Dedifferentiated amniotic fluid mesenchymal stem cell (primary cell): ENCODE data around the gene TSHZ2.

ENCODE experiments used
- DNase-seq: peaks from one replicate; pipeline ENCODE4 v3.0.0-alpha.2; 2016; ENCODE audit errors: extremely low spot score

Gene TSHZ2

GRCh38 chr20:53165452-53165851 is 193.3 kb downstream of the TSHZ2 start:
- DNase-seq, result no peak

GRCh38 chr20:53168491-53168890 is 196.3 kb downstream of the TSHZ2 start:
- no peak for DNase-seq

DNA sequence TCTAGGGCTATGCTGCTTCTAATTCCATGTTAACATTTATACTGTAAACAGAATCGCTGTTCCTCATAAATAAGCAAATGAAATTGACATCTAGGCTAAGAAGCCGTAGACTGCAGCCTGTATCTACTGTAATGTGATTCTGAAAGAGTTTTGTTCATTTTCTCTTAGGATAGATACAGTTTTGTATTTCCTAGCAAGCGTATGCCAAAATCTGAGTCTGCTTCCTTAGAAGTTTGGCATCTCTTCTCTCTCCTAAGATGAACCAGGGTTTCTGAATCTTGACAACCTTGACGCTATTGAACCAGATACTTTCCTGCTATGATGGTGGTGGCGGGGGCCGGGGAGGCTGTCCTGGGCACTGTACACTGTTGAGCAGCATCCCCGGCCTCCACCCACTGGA is 198.0 kb downstream of the TSHZ2 start:
- no peak for DNase-seq

GRCh38 chr20:53171065-53171464 is 198.9 kb downstream of the TSHZ2 start:
- DNase-seq, result no peak

- DNase-seq, result no peak
These were observed 202.3 kb downstream of the TSHZ2 start for GRCh38 chr20:53174454-53174853.

DNA sequence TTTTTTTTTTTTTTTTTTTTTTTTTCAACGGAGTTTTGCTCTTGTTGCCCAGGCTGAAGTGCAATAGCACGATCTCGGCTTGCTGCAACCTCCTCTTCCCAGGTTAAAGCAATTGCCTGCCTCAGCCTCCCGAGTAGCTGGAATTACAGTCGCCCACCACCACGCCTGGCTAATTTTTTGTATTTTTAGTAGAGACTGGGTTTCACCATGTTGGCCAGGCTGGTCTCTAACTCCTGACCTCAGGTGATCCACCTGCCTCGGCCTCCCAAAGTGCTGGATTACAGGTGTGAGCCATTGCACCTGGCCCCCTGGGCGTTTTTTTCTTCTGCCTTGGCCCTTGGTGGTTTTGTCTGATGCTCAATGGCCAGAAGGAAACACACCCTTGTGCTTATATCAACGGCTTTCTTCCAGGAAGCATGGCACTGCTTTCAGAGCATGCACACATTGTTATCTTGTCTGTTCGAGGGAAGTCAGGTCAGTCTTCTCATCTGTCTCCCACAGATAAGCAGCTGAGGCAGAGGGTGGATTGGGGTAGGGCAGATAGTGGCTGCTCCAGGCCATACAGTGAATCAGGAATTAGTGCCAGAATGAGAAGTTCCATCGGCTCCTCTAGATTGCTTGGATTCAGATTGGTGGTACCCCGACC is 203.1 kb downstream of the TSHZ2 start:
- no peak for DNase-seq

- DNase-seq, result no peak
These were observed 204.0 kb downstream of the TSHZ2 start for GRCh38 chr20:53176134-53176533.

- DNase-seq, result no peak
These were observed 205.5 kb downstream of the TSHZ2 start for GRCh38 chr20:53177687-53178086.

DNA sequence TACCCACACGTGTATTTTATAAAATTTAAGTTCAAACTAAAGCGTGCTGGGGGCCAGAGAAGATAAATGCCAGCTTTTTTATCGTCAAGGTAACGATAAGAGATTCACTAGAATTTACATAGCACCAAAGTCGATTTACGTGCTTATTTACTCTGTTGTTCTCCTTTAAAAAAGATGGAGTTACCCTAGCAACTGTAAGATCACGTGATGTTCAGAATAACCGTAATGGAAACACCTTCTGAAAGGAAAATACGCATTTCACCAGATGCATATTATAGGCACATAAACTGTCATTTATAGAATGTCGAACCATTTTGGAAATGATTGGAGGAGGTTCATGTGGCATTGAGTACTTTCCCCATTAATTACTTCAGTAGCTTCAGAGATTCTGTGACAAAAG is 207.6 kb downstream of the TSHZ2 start:
- no peak for DNase-seq

GRCh38 chr20:53180928-53181362 is 208.8 kb downstream of the TSHZ2 start:
- DNase-seq, result no peak

DNA sequence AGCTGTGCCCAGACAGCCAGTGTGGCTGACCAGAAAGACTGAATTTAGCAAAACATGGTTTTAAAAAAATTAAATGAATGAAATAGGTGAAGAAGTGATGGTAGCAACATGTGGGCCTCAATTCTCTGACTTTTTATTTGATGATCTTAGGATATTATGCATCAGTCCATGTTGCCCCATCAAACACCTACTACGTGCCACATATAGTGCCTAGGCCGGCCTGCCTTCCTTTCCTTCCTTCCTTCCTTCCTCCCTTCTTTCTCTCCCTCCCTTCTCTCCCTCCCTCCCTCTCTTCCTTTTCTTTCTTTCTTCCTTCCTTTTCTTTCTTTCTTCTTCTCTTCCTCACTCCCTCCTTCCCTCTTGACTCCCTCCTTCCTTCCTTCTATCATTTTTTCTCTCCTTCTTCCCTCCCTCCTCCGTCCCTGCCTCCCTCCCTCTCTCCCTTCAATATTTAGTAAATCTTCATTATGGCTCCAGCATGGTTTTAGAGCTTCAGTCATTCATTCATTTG is 209.8 kb downstream of the TSHZ2 start:
- DNase-seq, result no peak

- DNase-seq, result no peak
These were observed 211.0 kb downstream of the TSHZ2 start for GRCh38 chr20:53183181-53183580.

GRCh38 chr20:53186635-53187034 is 214.5 kb downstream of the TSHZ2 start:
- DNase-seq, result no peak

GRCh38 chr20:53187392-53188068 is 215.4 kb downstream of the TSHZ2 start:
- DNase-seq, result no peak

DNA sequence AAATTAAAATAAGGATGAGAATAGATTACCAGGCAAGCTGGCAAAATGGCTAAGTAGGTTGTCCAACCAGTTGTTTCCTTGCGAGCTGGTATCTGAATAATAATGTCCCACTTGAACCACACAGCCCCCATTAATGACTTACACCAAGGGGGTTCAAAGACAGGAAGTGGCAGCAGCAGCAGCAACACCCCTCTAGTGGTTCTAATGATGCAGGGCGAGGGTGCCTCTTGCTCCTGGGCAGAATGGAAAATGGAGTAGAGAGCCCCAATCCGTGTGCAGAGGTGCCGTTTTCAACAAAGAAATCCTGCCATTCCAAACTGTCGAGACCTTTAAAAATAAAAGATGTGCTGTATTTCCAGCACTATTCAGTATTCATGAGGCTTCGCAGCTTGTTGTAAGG is 218.1 kb downstream of the TSHZ2 start:
- DNase-seq, result no peak

GRCh38 chr20:53191957-53192356 is 219.8 kb downstream of the TSHZ2 start:
- DNase-seq, result no peak

DNA sequence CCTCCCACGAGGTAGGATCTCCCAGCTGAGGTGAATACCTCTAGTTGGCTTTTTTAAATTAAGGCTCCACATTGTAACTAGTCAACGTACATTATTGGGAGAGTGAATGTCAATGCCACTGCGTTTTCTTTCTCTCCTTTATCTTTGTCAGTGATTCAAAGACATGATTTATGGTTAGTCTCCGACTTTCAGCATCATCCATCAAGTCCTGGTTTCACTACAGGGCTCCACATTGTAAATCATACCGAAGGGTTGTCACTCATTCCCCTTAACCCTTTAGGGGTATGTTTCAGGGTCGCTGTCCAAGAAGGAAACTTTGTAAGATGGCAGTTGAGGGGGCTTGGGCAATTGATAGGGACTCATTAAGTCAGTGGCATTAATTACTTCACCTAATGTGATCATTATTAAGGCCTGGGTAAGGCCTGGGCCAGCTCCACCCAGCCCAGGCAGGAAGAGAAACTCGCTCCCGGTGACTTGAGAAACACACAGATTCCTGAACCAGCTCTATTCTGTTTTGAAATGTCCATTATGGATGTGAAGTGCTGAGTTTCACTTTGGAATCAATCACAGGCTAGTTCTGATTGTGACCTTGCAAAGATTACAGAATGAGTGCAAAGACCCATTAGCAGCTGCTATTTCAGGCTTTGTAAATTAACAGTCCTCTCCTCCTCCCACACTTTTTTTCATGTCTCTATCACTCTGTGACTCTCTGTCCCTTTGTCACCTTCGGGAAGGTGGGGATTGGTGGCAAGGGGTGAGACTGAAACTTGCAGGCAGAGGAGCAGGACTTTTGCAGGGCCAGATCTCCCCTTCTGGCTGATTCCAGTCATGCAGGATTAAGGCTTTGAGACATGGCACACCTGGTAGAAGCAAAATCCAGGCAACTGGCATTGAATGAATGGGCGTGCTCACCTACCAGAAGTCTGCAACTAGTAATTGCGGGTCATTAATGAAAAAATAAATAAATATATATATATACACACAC is 222.4 kb downstream of the TSHZ2 start:
- no peak for DNase-seq

GRCh38 chr20:53195876-53196610 is 223.9 kb downstream of the TSHZ2 start:
- DNase-seq, result no peak

DNA sequence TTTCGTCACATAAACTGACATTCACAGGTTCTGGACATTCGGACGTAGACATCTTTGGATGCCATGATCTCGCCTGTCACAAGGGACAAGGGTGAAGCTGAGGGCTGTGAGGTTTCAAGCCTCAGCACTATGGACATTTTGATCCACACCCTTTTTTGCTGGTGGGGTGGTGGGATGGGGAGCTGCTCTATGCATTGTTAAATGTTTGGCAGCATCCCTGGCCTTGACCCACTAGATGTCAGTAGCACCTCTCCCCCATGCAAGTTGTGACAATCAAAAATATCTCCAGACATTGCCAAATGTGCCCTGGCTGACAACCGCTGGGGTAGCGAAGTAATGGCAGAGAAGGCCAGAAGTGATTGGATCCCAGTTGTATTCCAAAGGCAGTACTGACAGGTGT is 229.4 kb downstream of the TSHZ2 start:
- no peak for DNase-seq

DNA sequence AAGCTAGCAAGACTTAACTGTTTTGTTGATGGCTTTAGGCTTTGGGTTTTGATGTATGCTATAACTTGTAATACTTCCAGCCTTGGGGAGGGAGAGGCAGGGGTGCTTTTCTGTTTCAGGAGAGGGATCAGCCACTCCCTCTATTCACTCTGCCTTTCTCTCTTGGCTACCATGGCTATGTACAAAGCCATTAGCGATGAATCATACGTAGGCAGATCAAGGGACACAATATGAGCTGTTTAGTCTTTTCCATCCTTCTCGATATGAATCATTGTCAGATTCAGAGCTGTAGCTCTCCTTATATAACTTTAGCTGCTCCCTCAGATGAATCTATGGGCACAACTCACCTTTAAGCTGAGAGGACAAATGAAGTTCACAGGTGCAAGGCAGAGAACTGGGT is 230.6 kb downstream of the TSHZ2 start:
- no peak for DNase-seq

DNA sequence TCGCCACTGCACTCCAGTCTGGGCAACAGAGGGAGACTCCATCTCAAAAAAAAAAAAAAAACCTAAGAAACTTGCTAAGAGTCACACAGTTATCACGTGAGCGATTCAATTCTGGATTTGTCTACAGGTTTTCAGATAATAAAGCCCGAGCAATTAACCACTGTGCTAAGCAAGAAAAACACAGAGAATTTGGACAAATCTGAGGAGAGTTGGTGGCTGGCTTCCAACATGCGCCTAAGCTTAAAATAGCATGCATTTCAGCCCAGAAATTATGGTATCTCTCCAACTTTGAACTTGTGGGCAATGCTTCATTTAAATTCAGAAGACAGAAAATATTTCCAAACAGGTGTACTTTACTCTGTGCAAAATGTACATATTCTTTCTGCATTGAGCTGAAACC is 232.9 kb downstream of the TSHZ2 start:
- no peak for DNase-seq
